ENCODE measurements around the gene LAMA2.

LAMA2 gene

DNA sequence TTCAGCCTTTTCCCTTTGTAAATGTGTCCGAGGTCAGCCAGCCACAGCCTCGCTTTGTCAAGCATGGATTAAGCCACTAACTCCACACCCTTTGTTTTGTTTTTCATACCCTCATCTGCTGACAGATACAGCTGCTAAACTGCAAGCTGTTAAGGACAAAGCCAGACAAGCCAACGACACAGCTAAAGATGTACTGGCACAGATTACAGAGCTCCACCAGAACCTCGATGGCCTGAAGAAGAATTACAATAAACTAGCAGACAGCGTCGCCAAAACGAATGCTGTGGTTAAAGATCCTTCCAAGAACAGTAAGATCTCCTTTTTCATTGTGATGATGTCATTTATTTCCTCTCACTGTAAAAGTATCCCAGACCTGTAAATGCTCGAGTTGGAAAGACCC, 557.8 kb downstream of the LAMA2 start:
- no peak for DNase-seq (ENCODE audit: low spot score)
- in situ Hi-C loops (cut with MboI; ENCODE audit: low sequenced_read_pairs, unreplicated experiment): no loop called here
- no peak for TF ChIP-seq CTCF (IDR thresholded peaks at IDR 0.05; ENCODE audit: borderline replicate concordance, control extremely low read depth, extremely low read depth, insufficient read depth, missing control alignments)

DNA sequence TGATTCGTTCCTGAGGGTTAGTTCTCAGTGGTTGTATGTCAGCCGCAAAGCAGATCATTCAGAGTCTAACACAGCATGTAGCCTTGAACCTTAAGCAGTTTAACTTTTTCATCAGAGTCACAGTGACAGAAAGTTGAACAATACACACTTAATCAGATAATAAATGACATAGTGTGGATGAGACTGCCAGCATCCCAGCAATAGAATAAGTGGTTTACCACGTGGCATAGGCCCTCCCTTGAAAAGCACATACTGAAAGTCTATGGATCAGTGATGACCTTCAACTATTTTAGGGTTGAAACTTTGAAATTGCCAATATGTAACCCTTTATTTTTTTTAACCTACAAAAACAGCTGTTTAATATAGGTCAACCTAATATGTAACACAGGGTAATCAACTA, 561.7 kb downstream of the LAMA2 start:
- no peak for DNase-seq (ENCODE audit: low spot score)
- in situ Hi-C loops (cut with MboI; ENCODE audit: low sequenced_read_pairs, unreplicated experiment): no loop called here
- TF ChIP-seq CTCF (IDR thresholded peaks at IDR 0.05; ENCODE audit: borderline replicate concordance, control extremely low read depth, extremely low read depth, insufficient read depth, missing control alignments): no peak

DNA sequence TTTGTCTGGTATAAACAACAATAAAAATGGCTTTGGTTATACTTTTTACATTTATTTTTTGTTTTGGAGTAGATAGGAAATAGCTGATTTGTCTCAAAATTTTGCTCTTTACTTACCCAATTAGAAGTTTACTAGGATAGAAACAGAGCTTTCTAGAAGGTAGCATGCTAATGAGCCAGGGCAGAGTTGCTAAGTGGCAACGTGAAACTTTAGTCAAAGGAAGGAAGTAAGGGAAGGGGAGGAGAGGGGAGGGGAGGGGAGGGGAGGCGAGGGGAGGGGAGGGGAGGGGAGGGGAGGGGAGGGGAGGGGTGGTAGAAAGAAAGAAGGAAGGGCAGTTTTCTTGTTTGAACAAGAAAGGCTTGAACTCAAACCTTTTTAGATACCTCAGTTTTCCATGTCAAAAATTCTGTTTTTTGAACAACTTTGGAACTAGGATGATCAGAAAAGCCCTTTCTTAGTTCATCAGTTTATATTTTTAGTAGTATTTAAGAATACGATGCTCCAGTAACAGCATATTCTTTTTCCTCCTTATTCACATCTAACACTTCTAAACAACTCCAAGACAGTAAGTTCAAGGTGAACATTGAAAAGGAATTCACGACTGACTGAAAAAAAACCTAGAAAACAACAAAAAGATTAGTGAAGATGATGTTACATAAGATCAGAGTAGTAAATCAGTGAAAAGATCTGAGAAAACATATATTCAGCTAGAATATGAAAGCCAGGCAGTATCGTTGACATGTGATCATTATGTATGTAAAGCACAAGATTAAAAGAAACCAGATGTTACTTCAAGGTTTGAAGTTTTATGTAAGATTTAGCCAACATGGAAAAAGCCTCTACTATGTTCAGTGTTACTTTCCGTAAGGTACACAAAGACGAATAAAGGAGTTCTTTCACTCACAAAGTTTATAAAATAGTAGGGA, 563.6 kb downstream of the LAMA2 start:
- in situ Hi-C loops (cut with MboI; ENCODE audit: low sequenced_read_pairs, unreplicated experiment): no loop called here
- no peak for TF ChIP-seq CTCF (IDR thresholded peaks at IDR 0.05; ENCODE audit: borderline replicate concordance, control extremely low read depth, extremely low read depth, insufficient read depth, missing control alignments)
- no peak for DNase-seq (ENCODE audit: low spot score)

DNA sequence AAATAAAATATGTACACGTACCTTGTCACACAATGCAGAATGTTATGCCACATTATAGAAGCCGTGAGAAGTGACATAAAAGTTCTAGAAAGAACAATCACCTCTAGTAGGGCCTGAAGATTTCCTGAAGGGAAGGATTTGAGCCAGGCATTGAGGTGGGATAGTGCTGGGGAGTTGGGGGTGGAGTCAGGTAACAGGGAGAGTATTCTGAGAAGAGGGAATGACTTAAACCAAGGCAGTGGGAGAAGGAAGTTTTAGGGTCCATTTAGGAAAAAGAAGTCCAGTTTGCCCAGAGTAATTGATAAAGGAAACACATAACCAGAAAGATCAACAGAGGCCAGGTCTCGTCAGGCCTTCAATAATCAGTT, 564.2 kb downstream of the LAMA2 start:
- no peak for DNase-seq (ENCODE audit: low spot score)
- in situ Hi-C loops (cut with MboI; ENCODE audit: low sequenced_read_pairs, unreplicated experiment): no loop called here

DNA sequence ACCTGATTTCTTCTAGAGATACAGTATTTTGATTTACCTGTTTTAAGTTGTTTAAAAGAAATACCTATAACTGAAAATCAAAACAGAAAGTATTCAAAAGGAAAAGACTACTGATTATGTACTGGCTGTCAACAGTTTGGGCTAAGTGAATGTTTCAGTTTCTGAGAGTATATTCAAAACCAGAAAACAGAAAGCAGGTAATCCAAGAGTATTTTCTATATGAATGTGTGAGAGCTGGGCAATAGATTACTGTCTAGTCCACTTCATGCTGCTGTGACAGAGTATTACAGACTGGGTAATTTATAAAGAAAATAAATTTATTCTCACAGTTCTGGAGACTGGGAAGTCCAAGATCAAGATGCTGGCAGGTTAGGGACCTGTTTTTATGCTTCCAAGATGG, 566.0 kb downstream of the LAMA2 start:
- peak; percentile 50 for DNase-seq (ENCODE audit: low spot score)
- TF ChIP-seq CTCF (IDR thresholded peaks at IDR 0.05; ENCODE audit: borderline replicate concordance, control extremely low read depth, extremely low read depth, insufficient read depth, missing control alignments): no peak
- in situ Hi-C loops (cut with MboI; ENCODE audit: low sequenced_read_pairs, unreplicated experiment): no loop called here

More for the DNA sequence above, 564.2 kb downstream of the LAMA2 start:
- TF ChIP-seq CTCF (IDR thresholded peaks at IDR 0.05; ENCODE audit: borderline replicate concordance, control extremely low read depth, extremely low read depth, insufficient read depth, missing control alignments): no peak

- in situ Hi-C loops (cut with MboI; ENCODE audit: low sequenced_read_pairs, unreplicated experiment): no loop called here
These were observed 568.2 kb downstream of the LAMA2 start for GRCh38 chr6:129451187-129451586.

More at GRCh38 chr6:129451187-129451586, 568.2 kb downstream of the LAMA2 start:
- no peak for DNase-seq (ENCODE audit: low spot score)
- TF ChIP-seq CTCF (IDR thresholded peaks at IDR 0.05; ENCODE audit: borderline replicate concordance, control extremely low read depth, extremely low read depth, insufficient read depth, missing control alignments): no peak

Data from GM13976 (cell line).